ENCODE measurements around the gene NEUROD6.

The NEUROD6 gene

GRCh38 chr7:31340603-31341002 lies at the start of gene NEUROD6:
Gene NEUROD6, minus strand, starts transcription at chr7:31340726. Its CDS starts 1,458 bp downstream, at chr7:31339268.
- DNase-seq (ENCODE audit: low read depth), result no peak

GRCh38 chr7:31384466-31384865 lies 43.9 kb upstream of the NEUROD6 start:
- DNase-seq (ENCODE audit: low read depth), result no peak

- DNase-seq (ENCODE audit: low read depth), result no peak
These were observed 42.2 kb upstream of the NEUROD6 start for GRCh38 chr7:31382722-31383121.

- DNase-seq (ENCODE audit: low read depth), result no peak
These were observed 33.1 kb upstream of the NEUROD6 start for GRCh38 chr7:31373337-31374289.

GRCh38 chr7:31372231-31372959 lies 31.9 kb upstream of the NEUROD6 start:
- no peak for DNase-seq (ENCODE audit: low read depth)

DNA sequence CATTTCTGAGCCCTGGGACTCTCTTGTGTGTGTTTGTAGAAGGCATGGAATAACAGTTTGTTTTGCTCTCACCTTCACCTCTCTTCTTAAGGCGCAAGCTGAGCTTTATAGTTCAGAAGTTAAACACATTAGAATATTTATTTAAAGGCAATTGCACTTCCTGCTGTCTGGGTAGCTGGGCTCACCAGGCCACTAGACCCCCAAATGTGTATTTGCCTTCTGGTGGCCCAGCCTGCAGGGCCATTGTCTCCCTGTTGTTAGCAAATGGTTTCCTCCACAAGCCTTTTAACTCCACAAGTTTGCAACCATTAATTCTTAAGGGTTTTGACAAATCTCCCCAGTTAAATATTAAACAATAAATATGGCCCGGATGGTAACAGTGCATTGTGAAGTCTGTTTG lies 31.1 kb upstream of the NEUROD6 start:
- no peak for DNase-seq (ENCODE audit: low read depth)

GRCh38 chr7:31370609-31371008 lies 30.1 kb upstream of the NEUROD6 start:
- no peak for DNase-seq (ENCODE audit: low read depth)

GRCh38 chr7:31368620-31369019 lies 28.1 kb upstream of the NEUROD6 start:
- DNase-seq (ENCODE audit: low read depth), result no peak

DNA sequence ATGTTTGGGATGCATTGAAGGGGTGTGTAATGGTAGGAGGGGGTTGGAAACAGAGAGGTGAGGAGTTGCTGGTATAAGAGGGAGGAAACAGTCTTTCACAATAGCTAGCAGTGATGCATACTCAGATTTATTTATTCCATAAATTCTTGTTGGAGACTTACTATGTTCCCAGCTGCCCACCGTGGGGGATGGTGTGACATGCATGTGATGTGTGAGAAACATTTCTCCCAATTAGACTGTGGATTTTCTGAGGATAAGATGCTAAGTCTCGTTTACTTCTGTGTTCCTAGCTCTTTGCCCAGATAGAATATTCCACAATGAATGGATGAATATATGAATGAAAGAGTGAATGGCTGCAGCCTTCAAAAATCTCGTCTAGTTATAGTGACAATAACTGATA lies 23.0 kb upstream of the NEUROD6 start:
- DNase-seq (ENCODE audit: low read depth), result no peak

DNA sequence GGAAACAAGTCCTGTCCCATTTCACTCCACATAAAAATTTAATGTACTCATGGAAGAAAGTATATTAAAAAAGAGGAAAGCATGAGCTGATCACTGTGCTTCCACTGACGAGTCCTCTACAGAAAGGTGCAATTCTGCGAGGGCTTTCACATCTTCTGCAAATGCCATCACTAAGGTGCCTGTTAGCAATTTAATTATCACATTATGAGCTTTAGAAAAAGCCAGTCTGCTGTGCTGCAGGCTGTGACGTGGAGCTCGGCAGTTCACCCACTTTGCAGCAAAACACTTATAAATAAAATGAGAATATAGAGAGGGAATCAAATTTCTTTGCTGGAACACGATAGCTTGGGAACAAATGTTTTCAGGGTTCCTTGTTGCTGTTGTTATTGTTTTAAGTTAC lies 22.5 kb upstream of the NEUROD6 start:
- DNase-seq (ENCODE audit: low read depth), result no peak

- no peak for DNase-seq (ENCODE audit: low read depth)
These were observed 21.9 kb upstream of the NEUROD6 start for GRCh38 chr7:31362401-31362800.

GRCh38 chr7:31358467-31358866 lies 17.9 kb upstream of the NEUROD6 start:
- no peak for DNase-seq (ENCODE audit: low read depth)

GRCh38 chr7:31345421-31345820 lies 4.9 kb upstream of the NEUROD6 start:
- DNase-seq (ENCODE audit: low read depth), result no peak

- no peak for DNase-seq (ENCODE audit: low read depth)
These were observed 3.2 kb upstream of the NEUROD6 start for GRCh38 chr7:31343516-31344305.

DNA sequence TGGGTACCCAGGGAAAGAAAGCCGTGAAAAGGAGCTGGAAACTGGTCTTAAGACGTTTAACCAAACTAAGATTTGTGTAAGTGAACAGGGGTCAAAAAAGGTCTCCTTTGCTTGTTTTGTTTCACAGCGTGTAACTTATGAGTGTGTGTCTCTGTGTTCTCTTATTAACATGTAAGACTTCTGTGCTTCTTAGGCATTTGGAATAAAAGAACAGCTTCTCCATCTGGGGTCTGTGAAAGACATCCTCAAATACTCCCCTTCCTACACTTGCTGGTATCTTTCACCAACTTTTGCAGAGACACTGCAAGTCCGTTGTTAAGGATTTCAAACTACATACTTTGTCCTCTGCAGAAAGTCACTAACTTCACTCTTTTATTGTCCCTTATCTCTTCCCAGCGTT lies 615 bp upstream of the NEUROD6 start:
- no peak for DNase-seq (ENCODE audit: low read depth)

DNA sequence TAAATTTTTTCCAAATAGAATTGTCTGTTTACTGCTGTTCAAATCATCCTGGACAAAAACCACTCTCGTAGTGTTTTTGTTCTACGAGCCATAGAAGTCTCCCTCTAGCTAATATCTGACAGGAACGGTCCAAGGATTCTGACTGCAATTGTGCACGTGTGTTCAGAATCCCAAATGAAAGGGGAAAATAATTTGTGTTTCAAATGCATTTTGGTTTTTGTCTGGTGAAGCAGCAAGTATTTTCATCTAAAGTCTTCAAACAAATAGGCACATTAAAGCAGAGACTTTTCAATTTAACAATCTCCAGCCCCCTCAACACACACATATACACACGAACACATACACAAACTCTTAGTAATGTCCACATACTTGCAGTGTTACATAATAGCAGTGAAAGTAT lies 475 bp downstream of the NEUROD6 start:
- no peak for DNase-seq (ENCODE audit: low read depth)

DNA sequence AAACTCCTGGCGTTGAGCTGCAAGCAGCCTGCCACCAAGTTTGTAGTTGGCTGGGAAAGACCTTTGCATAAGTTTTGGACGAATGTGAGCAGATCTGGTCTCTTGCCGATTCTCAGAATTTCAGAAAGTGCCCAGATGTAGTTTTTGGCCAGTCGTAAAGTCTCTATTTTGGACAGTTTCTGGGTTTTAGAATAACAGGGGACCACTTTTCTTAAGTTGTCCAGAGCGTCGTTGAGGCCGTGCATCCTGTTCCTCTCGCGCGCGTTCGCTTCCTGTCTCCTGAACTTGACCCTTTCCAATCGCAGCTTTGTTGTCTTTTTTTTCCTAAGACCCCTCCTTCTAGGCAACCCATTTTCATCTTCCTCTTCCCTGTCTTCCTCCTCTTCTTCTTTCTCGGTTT lies 1.8 kb downstream of the NEUROD6 start:
- no peak for DNase-seq (ENCODE audit: low read depth)

- DNase-seq (ENCODE audit: low read depth), result no peak
These were observed 3.4 kb downstream of the NEUROD6 start for GRCh38 chr7:31337002-31337565.

DNA sequence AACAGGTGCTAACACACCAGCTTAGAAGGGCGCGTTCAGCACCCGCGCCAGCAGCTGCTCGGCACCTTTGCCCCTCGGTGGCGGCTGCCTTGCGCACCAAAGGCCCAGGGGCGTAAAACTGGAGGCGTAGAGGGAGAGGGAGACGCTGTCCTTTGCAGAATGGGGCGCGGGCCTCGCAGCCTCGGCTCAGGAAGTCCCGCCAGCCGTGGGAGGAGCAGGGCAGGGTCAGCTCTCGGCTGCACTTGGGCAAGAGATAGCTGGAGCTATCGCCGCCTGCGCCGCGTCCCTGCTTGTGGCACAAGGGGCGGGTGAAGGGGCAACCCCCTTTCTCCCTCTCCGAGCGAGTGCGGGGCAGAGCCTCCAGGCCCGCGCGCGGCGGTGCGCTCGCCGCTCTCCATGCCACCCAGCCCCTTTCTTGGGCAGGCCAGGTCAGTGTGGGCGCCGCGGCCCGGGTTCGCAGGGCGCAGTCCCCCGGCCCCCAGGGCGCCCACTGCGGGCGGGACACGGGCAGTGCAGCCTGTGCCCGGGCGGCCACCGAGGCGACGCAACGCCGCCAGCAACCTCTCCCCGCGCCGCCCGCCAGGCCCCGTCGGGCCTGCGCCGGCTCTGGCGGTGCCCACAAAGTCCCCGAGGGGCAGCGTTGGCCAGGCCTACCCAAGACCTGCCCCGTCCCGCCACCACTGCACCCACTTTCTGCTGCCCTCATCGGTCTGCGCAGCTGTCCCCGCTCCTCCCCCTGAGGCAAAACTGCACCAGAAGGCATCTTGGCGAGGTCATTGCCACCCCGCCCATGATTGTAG lies 4.1 kb downstream of the NEUROD6 start:
- no peak for DNase-seq (ENCODE audit: low read depth)

- no peak for DNase-seq (ENCODE audit: low read depth)
These were observed 4.7 kb downstream of the NEUROD6 start for GRCh38 chr7:31335884-31336201.

- no peak for DNase-seq (ENCODE audit: low read depth)
These were observed 5.2 kb downstream of the NEUROD6 start for GRCh38 chr7:31335161-31335856.
